ENCODE data around the gene PXMP2.
"Not testable (repeated sequence)": the region's sequence is repeated elsewhere in the genome, so short reads cannot be mapped to it uniquely, and the experiment has no call there.

The PXMP2 gene

GRCh38 chr12:132743831-132744230 lies 56.4 kb downstream of the PXMP2 start:
- no peak for DNase-seq
- peaks cover 12 to 13% of the 10 kb centered on the region in 2 donors for H3K4me1 Mint-ChIP-seq (ENCODE audit: low read depth in 2 of 2)
- no peak for ATAC-seq (replicated peaks)
- H3K4me3 Mint-ChIP-seq = no peak overlapping the region
- H3K27me3 Mint-ChIP-seq = no peaks in the 10 kb centered on the region
- peaks cover 88% of the 10 kb centered on the region for H3K36me3 Mint-ChIP-seq (ENCODE audit: insufficient read depth)
- H3K27ac Mint-ChIP-seq = no peak overlapping the region
- no peaks in the 10 kb centered on the region for H3K9me3 Mint-ChIP-seq

- H3K27ac Mint-ChIP-seq = no peak overlapping the region
- DNase-seq = no peak
- H3K36me3 Mint-ChIP-seq (ENCODE audit: insufficient read depth) = peaks cover 90% of the 10 kb centered on the region
- H3K4me3 Mint-ChIP-seq = no peak overlapping the region
- peaks cover 10 to 13% of the 10 kb centered on the region in 2 donors for H3K4me1 Mint-ChIP-seq (ENCODE audit: low read depth in 2 of 2)
- no peaks in the 10 kb centered on the region for H3K27me3 Mint-ChIP-seq
- H3K9me3 Mint-ChIP-seq = no peaks in the 10 kb centered on the region
- ATAC-seq (replicated peaks) = no peak
These were observed 59.2 kb downstream of the PXMP2 start for GRCh38 chr12:132746613-132747012.

GRCh38 chr12:132747395-132747794 lies 60.0 kb downstream of the PXMP2 start:
- Mint-ChIP-seq H3K9me3 (no peaks in the 10 kb centered on the region), H3K36me3 (ENCODE audit: insufficient read depth) (peaks cover 92% of the 10 kb centered on the region), H3K27ac (no peak overlapping the region), H3K4me3 (no peak overlapping the region), H3K27me3 (no peaks in the 10 kb centered on the region), H3K4me1 (ENCODE audit: low read depth in 2 of 2) (peaks cover 10 to 13% of the 10 kb centered on the region in 2 donors)
- DNase-seq (no peak), ATAC-seq (replicated peaks) (no peak)

- no peak overlapping the region for H3K4me3 Mint-ChIP-seq
- H3K36me3 Mint-ChIP-seq (ENCODE audit: insufficient read depth) = peaks cover 94% of the 10 kb centered on the region
- peaks cover 6 to 9% of the 10 kb centered on the region in 2 donors for H3K4me1 Mint-ChIP-seq (ENCODE audit: low read depth in 2 of 2)
- ATAC-seq (replicated peaks) (no peak), DNase-seq (no peak)
- no peaks in the 10 kb centered on the region for H3K9me3 Mint-ChIP-seq
- H3K27me3 Mint-ChIP-seq = no peaks in the 10 kb centered on the region
- H3K27ac Mint-ChIP-seq = no peak overlapping the region
These were observed 60.5 kb downstream of the PXMP2 start for GRCh38 chr12:132747896-132748295.

- DNase-seq (no peak), ATAC-seq (replicated peaks) (no peak)
- Mint-ChIP-seq H3K4me1 (ENCODE audit: low read depth in 2 of 2) (peaks cover 6% of the 10 kb centered on the region in 2 donors), H3K27me3 (no peaks in the 10 kb centered on the region), H3K36me3 (ENCODE audit: insufficient read depth) (peaks cover 96% of the 10 kb centered on the region), H3K9me3 (no peaks in the 10 kb centered on the region), H3K27ac (no peak overlapping the region), H3K4me3 (no peak overlapping the region)
These were observed 60.9 kb downstream of the PXMP2 start for GRCh38 chr12:132748319-132748718.

- not testable (repeated sequence) for ATAC-seq (replicated peaks); H3K4me1 Mint-ChIP-seq (ENCODE audit: low read depth in 2 of 2); H3K9me3 Mint-ChIP-seq; H3K27ac Mint-ChIP-seq; H3K27me3 Mint-ChIP-seq; DNase-seq; H3K4me3 Mint-ChIP-seq
- H3K36me3 Mint-ChIP-seq (ENCODE audit: insufficient read depth) = peaks cover 80% of the 10 kb centered on the region
These were observed 66.3 kb downstream of the PXMP2 start for GRCh38 chr12:132753670-132754069.

DNA sequence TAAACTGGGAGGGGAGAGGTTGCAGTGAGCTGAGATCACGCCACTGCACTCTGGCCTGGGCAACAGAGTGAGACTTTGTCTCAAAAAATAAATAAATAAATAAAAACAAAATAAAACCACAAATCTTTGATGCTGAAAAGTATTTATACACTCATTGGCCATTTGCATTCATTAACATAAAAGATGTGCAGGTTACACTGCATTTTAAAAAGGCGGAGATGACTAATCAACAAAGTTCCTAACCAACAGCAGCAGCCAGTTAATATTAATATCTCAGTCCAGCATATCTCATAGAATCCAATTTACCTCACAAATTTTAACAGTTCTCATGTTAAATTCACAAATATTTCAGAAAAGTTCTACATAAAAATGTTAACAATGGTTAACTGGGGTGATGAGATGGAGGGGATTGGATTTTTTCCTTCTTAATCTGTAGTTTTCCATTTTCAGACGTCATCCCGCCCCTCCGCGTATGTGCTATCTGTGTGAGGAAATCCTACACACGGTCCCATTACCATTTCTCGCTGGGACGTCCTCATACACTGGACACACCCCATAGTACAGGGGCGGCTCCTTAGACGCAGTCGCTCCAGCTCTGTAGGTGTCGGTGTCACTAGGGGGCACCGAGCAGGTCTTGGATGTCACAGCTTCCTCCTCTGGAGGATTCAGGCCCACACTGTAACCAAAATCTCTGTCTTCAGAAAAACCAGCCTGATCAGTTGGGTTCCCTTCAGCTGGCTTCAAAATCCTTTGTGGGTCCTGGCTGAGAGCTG lies 67.0 kb downstream of the PXMP2 start:
- H3K27me3 Mint-ChIP-seq = no peaks in the 10 kb centered on the region
- H3K36me3 Mint-ChIP-seq (ENCODE audit: insufficient read depth) = peaks cover 73% of the 10 kb centered on the region
- ATAC-seq (replicated peaks) = no peak

More for the DNA sequence above, 67.0 kb downstream of the PXMP2 start:
- H3K4me3 Mint-ChIP-seq = no peak overlapping the region
- no peak overlapping the region for H3K27ac Mint-ChIP-seq
- no peaks in the 10 kb centered on the region for H3K9me3 Mint-ChIP-seq
- peaks cover 0 to 5% of the 10 kb centered on the region in 2 donors for H3K4me1 Mint-ChIP-seq (ENCODE audit: low read depth in 2 of 2)
- DNase-seq = no peak

All from effector memory CD8-positive, alpha-beta T cell (primary cell).